Kidney (tissue), 14 donors: Measurements from ENCODE around the gene RABL3. TPM values are rescaled to one million over a fixed set of nuclear protein-coding genes. Genes with fewer than 3 reads are reported as not detected.
A peak's percentile ranks its signal among the peaks of the same experiment; 100 is the strongest.

ENCODE experiments used
- DNase-seq, 5 donors: peaks; one replicate each; pipeline ENCODE4 v3.0.0-alpha.2; 2013 to 2020
- FAIRE-seq: peaks from 2 replicates; lab custom pipeline; 2012; peaks lifted over from hg19 to GRCh38; lab: Jason Lieb, UNC
- H3K27ac ChIP-seq, 2 donors: one replicate each; pipeline ENCODE4 v1.7.0; 2013; ENCODE audit warnings: low read depth in 2 of 2, low read length in 2 of 2, inconsistent platforms in 1 of 2
- H3K27me3 ChIP-seq: one replicate; pipeline ENCODE4 v1.7.1; 2013; ENCODE audit warnings: low read length, inconsistent platforms; ENCODE audit not compliant: control insufficient read depth, insufficient read depth
- H3K36me3 ChIP-seq, 3 donors: one replicate each; pipeline versions ENCODE4 v1.7.0 to v1.7.1; 2013; ENCODE audit warnings: low read length in 3 of 3, control low read depth in 1 of 3, inconsistent platforms in 1 of 3; ENCODE audit not compliant: insufficient read depth in 3 of 3, control insufficient read depth in 2 of 3
- H3K4me1 ChIP-seq, 3 donors: one replicate each; pipeline versions ENCODE4 v1.7.0 to v1.7.1; 2013; ENCODE audit warnings: low read length in 3 of 3, inconsistent platforms in 1 of 3, low read depth in 1 of 3; ENCODE audit not compliant: control insufficient read depth in 2 of 3, insufficient read depth in 2 of 3
- H3K4me3 ChIP-seq, 3 donors: one replicate each; pipeline versions ENCODE4 v1.7.0 to v1.8.1; 2013; ENCODE audit warnings: low read length in 3 of 3, control low read depth in 1 of 3, inconsistent platforms in 1 of 3
- H3K9ac ChIP-seq, 3 donors: one replicate each; pipeline versions ENCODE4 v1.7.0 to v1.7.1; 2013; ENCODE audit warnings: low read length in 3 of 3, control low read depth in 1 of 3, inconsistent platforms in 1 of 3
- H3K9me3 ChIP-seq, 3 donors: one replicate each; pipeline versions ENCODE4 v1.7.0 to v1.7.1; 2013; ENCODE audit warnings: low read length in 3 of 3, control low read depth in 1 of 3, inconsistent platforms in 1 of 3; ENCODE audit not compliant: control insufficient read depth in 2 of 3, insufficient read depth in 1 of 3
- intact Hi-C: fragments of 100-400 bp; cut with DNase I; formaldehyde crosslinking; loops from one replicate; pipeline ENCODE4 v1.11.1; 2022
- polyA plus RNA-seq: library from polyadenylated mRNA; stranded (reverse); fragments of 350-450 nt; fragmentation: Illumina TruSeq; extraction: RNeasy Lipid Tissue Mini Kit (QIAGEN cat#74804); gene quantifications from one replicate; pipeline ENCODE4 v1.2.3, GENCODE V29; 2014; ENCODE audit warnings: low read depth, low replicate concordance; ENCODE audit not compliant: insufficient read depth
- total RNA-seq: library from RNA; stranded (reverse); fragmentation: NEBNext Ultra II Directional; extraction: Animal tissue kit (Norgen Biotek cat#: 25700); gene quantifications from one replicate; pipeline ENCODE4 v1.2.1, GENCODE V29; 2021
- TF ChIP-seq, protein P1 (sequence below): IDR thresholded peaks from 3 replicates; pipeline ENCODE4 v1.5.1; 2012; ENCODE audit warnings: mild to moderate bottlenecking, moderate library complexity, borderline replicate concordance; ENCODE audit not compliant: insufficient read depth; ENCODE audit errors: extremely low read depth
- donor health status: control.
- donor health status: control.
- donor health status: control.
- donor health status: control.
- donor health status: control.
- donor health status: DM: yes; HTN: yes; CAD: no.
- donor health status: Normal renal cell carcinoma (clear cell type).

RABL3 gene
- total and polyA plus RNA-seq, 2 donors from 2014 or later = 16.9 to 30.1 TPM

DNA sequence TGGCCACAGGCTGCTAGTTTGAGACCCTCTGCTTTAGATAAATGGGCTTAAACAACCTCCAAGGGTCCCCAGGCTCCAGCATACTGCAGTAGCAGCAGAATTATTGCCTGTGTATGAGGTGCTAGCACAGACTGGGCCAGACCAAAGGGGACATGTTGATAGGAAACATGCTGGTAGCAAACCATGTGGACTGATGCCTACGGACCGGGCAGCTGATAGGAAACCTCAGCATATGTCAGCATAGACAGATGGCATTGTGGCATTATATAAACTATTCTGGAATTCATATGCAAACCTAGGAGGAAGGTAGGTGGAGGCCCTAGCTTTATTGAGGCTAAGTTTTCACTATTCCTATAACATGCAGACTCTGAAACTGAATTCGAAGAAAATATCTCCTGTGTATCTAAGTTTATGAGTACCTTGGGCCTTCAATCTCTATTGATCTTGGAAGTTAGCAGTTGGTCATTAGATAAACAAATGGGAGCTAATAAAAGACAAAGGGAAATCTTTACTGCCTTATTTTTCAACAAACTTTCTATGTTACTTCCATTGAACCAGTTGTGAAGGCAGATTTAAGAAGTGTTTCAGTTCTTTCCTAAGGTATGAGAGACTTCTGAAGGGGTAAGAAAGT lies 58.5 kb downstream of the RABL3 start:
- no peaks in the 10 kb centered on the region for H3K36me3 ChIP-seq
- FAIRE-seq (no peak), DNase-seq (no peak)
- H3K9ac ChIP-seq = no peak overlapping the region
- TF ChIP-seq, protein P1, sequence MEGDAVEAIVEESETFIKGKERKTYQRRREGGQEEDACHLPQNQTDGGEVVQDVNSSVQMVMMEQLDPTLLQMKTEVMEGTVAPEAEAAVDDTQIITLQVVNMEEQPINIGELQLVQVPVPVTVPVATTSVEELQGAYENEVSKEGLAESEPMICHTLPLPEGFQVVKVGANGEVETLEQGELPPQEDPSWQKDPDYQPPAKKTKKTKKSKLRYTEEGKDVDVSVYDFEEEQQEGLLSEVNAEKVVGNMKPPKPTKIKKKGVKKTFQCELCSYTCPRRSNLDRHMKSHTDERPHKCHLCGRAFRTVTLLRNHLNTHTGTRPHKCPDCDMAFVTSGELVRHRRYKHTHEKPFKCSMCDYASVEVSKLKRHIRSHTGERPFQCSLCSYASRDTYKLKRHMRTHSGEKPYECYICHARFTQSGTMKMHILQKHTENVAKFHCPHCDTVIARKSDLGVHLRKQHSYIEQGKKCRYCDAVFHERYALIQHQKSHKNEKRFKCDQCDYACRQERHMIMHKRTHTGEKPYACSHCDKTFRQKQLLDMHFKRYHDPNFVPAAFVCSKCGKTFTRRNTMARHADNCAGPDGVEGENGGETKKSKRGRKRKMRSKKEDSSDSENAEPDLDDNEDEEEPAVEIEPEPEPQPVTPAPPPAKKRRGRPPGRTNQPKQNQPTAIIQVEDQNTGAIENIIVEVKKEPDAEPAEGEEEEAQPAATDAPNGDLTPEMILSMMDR = no peak
- no peaks in the 10 kb centered on the region for H3K27me3 ChIP-seq
- intact Hi-C loops = no loop called here
- H3K4me3 ChIP-seq = no peak overlapping the region
- H3K9me3 ChIP-seq = no peaks in the 10 kb centered on the region
- peak overlapping the region in 1 of 2 donors; percentile 90 for H3K27ac ChIP-seq
- H3K4me1 ChIP-seq = peaks cover 3 to 17% (median 15%) of the 10 kb centered on the region in 3 donors

DNA sequence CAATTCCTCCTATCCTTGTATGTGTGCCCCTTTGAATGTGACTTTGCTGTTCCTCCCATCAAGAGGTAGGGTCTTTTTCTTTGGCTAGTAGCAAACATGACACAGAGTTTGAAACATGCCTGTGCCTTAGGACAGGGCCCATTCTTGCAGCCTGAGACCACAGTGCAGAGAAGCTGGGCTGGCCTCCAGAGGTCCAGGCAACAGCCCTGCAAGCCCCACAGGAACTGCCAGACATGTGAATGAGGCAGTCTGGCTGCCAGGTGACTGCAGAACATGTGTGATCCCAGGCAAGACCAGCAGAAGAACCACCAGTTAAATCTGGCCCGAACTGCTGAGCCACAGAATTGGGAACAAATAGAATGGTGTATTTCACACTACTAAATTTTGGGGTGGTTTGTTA lies 59.1 kb downstream of the RABL3 start:
- DNase-seq (no peak), FAIRE-seq (no peak)
- no peaks in the 10 kb centered on the region for H3K27me3 ChIP-seq
- no peaks in the 10 kb centered on the region for H3K36me3 ChIP-seq
- H3K9me3 ChIP-seq = no peaks in the 10 kb centered on the region
- no peak overlapping the region for H3K9ac ChIP-seq
- H3K27ac ChIP-seq = peak overlapping the region in 1 of 2 donors; percentile 90
- intact Hi-C loops = no loop called here
- H3K4me1 ChIP-seq = peaks cover 3 to 18% (median 16%) of the 10 kb centered on the region in 3 donors
- TF ChIP-seq, protein P1 = no peak
- H3K4me3 ChIP-seq = no peak overlapping the region

DNA sequence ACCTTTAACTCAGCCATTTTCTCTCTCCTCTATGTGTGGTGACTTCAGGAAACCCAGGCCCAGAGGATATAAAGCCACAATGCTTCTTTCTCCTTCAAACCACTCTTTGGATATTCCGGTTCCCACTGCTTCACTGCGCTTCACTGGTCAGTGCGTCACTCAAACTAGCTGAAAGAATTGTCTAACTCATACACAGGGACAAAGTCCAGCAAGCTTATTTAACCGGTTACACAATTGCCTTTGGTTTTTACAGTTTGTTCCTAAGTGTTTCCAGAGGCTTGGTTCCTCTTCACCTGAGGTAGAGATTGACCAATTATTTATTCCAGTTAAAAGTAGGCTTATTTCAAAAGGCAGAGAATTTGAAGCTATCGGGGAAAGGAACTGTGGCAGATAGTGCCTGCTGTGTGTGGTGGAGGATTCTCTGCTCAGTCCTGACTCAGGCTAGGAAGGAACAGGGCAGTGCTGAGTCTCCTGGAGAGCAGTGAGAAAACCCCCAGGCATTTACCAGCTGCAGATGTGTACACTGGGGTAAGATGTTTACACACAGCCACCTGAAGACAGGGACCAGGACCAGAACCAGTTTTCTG lies 60.1 kb downstream of the RABL3 start, which contains the start of gene HGD:
Gene HGD, minus strand, starts transcription at position 145 of the 587 bp plus-strand sequence. Its CDS starts 128 bp downstream, at position 17.
- peak in 4 of 5 donors; percentile 56 to 87 (median 69) for DNase-seq
- H3K4me3 ChIP-seq = peak within 1 kb of the TSS; percentile 37 to 82 (median 81)
- no peaks in the 10 kb centered on the region for H3K27me3 ChIP-seq
- TF ChIP-seq, protein P1 = no peak
- H3K9ac ChIP-seq = peak within 1 kb of the TSS; percentile 10 to 93 (median 56)
- H3K4me1 ChIP-seq = peaks cover 3 to 24% (median 21%) of the 10 kb centered on the region in 3 donors
- intact Hi-C loops = no loop called here
- no peaks in the 10 kb centered on the region for H3K36me3 ChIP-seq
- H3K27ac ChIP-seq = peak within 1 kb of the TSS; percentile 90 to 96
- no peaks in the 10 kb centered on the region for H3K9me3 ChIP-seq
- peak; percentile 33 for FAIRE-seq
